ENCODE results near the gene TFCP2.

TFCP2 gene

GRCh38 chr12:51147309-51147708 is 25.6 kb downstream of the TFCP2 start:
- TF ChIP-seq ZFX (IDR thresholded peaks at IDR 0.05; ENCODE audit: borderline replicate concordance) (no peak), CTCF (IDR thresholded peaks at IDR 0.05) (no peak)
- no peak overlapping the region for H3K27ac ChIP-seq

GRCh38 chr12:51139292-51139844 is 33.6 kb downstream of the TFCP2 start:
- TF ChIP-seq ZFX (IDR thresholded peaks at IDR 0.05; ENCODE audit: borderline replicate concordance) (no peak), CTCF (IDR thresholded peaks at IDR 0.05) (no peak)
- no peak overlapping the region for H3K27ac ChIP-seq

GRCh38 chr12:51132693-51133092 is 40.2 kb downstream of the TFCP2 start:
- TF ChIP-seq CTCF (IDR thresholded peaks at IDR 0.05) (no peak), ZFX (IDR thresholded peaks at IDR 0.05; ENCODE audit: borderline replicate concordance) (no peak)

GRCh38 chr12:51131745-51132521 is 41.0 kb downstream of the TFCP2 start:
- TF ChIP-seq ZFX (IDR thresholded peaks at IDR 0.05; ENCODE audit: borderline replicate concordance) (no peak), CTCF (IDR thresholded peaks at IDR 0.05) (no peak)
- H3K27ac ChIP-seq, result no peak overlapping the region

More at GRCh38 chr12:51132693-51133092, 40.2 kb downstream of the TFCP2 start:
- peak overlapping the region; percentile 19 for H3K27ac ChIP-seq

- TF ChIP-seq ZFX (IDR thresholded peaks at IDR 0.05; ENCODE audit: borderline replicate concordance) (no peak), CTCF (IDR thresholded peaks at IDR 0.05) (no peak)
- H3K27ac ChIP-seq, result no peak overlapping the region; the same call in 1 of the 2 replicates
These were observed 44.0 kb downstream of the TFCP2 start for GRCh38 chr12:51128919-51129318.

GRCh38 chr12:51127050-51127729 is 45.7 kb downstream of the TFCP2 start:
- no peak for TF ChIP-seq CTCF (IDR thresholded peaks at IDR 0.05)
- TF ChIP-seq ZFX (IDR thresholded peaks at IDR 0.05; ENCODE audit: borderline replicate concordance), result no peak
- H3K27ac ChIP-seq, result no peak overlapping the region

GRCh38 chr12:51126297-51126696 is 46.6 kb downstream of the TFCP2 start:
- no peak overlapping the region for H3K27ac ChIP-seq
- no peak for TF ChIP-seq CTCF (IDR thresholded peaks at IDR 0.05)
